ENCODE measurements around the gene ATF6B.
"Not testable (repeated sequence)": the region's sequence is repeated elsewhere in the genome, so short reads cannot be mapped to it uniquely, and the experiment has no call there.

Gene ATF6B

GRCh38 chr6:32076321-32076809, 51.7 kb downstream of the ATF6B start:
- no peak for TF ChIP-seq POU2F2 (IDR thresholded peaks at IDR 0.05; ENCODE audit: low read depth, low read length)
- no peak for TF ChIP-seq TAF1 (IDR thresholded peaks at IDR 0.05; ENCODE audit: low read depth, low read length)
- TF ChIP-seq PAX5 (IDR thresholded peaks at IDR 0.05; ENCODE audit: insufficient read depth, low read length, severe bottlenecking), result no peak
- no peak for TF ChIP-seq SPI1 (IDR thresholded peaks at IDR 0.05; ENCODE audit: low read depth, low read length)
- TF ChIP-seq POLR2A (IDR thresholded peaks at IDR 0.05; ENCODE audit: low read depth, low read length), result no peak
- no peak for TF ChIP-seq POLR2AphosphoS5 (IDR thresholded peaks at IDR 0.05; ENCODE audit: low read depth, low read length)
- FAIRE-seq, result no peak
- DNase-seq (ENCODE audit: insufficient read length, low spot score), result no peak

- DNase-seq (ENCODE audit: insufficient read length, low spot score) (no peak), FAIRE-seq (no peak)
- TF ChIP-seq SPI1 (IDR thresholded peaks at IDR 0.05; ENCODE audit: low read depth, low read length) (no peak), POLR2AphosphoS5 (IDR thresholded peaks at IDR 0.05; ENCODE audit: low read depth, low read length) (no peak), PAX5 (IDR thresholded peaks at IDR 0.05; ENCODE audit: insufficient read depth, low read length, severe bottlenecking) (no peak), POU2F2 (IDR thresholded peaks at IDR 0.05; ENCODE audit: low read depth, low read length) (no peak)
These were observed 52.3 kb downstream of the ATF6B start for GRCh38 chr6:32075781-32076180.

GRCh38 chr6:32074996-32075532, 53.0 kb downstream of the ATF6B start:
- no peak for DNase-seq (ENCODE audit: insufficient read length, low spot score)
- TF ChIP-seq PAX5 (IDR thresholded peaks at IDR 0.05; ENCODE audit: insufficient read depth, low read length, severe bottlenecking) (no peak), POU2F2 (IDR thresholded peaks at IDR 0.05; ENCODE audit: low read depth, low read length) (no peak), SPI1 (IDR thresholded peaks at IDR 0.05; ENCODE audit: low read depth, low read length) (no peak), TAF1 (IDR thresholded peaks at IDR 0.05; ENCODE audit: low read depth, low read length) (no peak), POLR2AphosphoS5 (IDR thresholded peaks at IDR 0.05; ENCODE audit: low read depth, low read length) (no peak), POLR2A (IDR thresholded peaks at IDR 0.05; ENCODE audit: low read depth, low read length) (no peak)
- no peak for FAIRE-seq

- DNase-seq (ENCODE audit: insufficient read length, low spot score) (no peak), FAIRE-seq (no peak)
- TF ChIP-seq POLR2A (IDR thresholded peaks at IDR 0.05; ENCODE audit: low read depth, low read length) (no peak), POU2F2 (IDR thresholded peaks at IDR 0.05; ENCODE audit: low read depth, low read length) (no peak), PAX5 (IDR thresholded peaks at IDR 0.05; ENCODE audit: insufficient read depth, low read length, severe bottlenecking) (no peak), TAF1 (IDR thresholded peaks at IDR 0.05; ENCODE audit: low read depth, low read length) (no peak), POLR2AphosphoS5 (IDR thresholded peaks at IDR 0.05; ENCODE audit: low read depth, low read length) (no peak), SPI1 (IDR thresholded peaks at IDR 0.05; ENCODE audit: low read depth, low read length) (no peak)
These were observed 54.4 kb downstream of the ATF6B start for GRCh38 chr6:32073613-32074012.

GRCh38 chr6:32073101-32073500, 54.9 kb downstream of the ATF6B start:
- FAIRE-seq, result no peak
- TF ChIP-seq PAX5 (IDR thresholded peaks at IDR 0.05; ENCODE audit: insufficient read depth, low read length, severe bottlenecking) (no peak), TAF1 (IDR thresholded peaks at IDR 0.05; ENCODE audit: low read depth, low read length) (no peak), POLR2AphosphoS5 (IDR thresholded peaks at IDR 0.05; ENCODE audit: low read depth, low read length) (no peak), POLR2A (IDR thresholded peaks at IDR 0.05; ENCODE audit: low read depth, low read length) (no peak), POU2F2 (IDR thresholded peaks at IDR 0.05; ENCODE audit: low read depth, low read length) (no peak), SPI1 (IDR thresholded peaks at IDR 0.05; ENCODE audit: low read depth, low read length) (no peak)
- DNase-seq (ENCODE audit: insufficient read length, low spot score), result no peak

GRCh38 chr6:32070814-32071543, 57.1 kb downstream of the ATF6B start:
- TF ChIP-seq POU2F2 (IDR thresholded peaks at IDR 0.05; ENCODE audit: low read depth, low read length), result no peak
- TF ChIP-seq POLR2AphosphoS5 (IDR thresholded peaks at IDR 0.05; ENCODE audit: low read depth, low read length), result no peak
- TF ChIP-seq SPI1 (IDR thresholded peaks at IDR 0.05; ENCODE audit: low read depth, low read length), result no peak
- TF ChIP-seq TAF1 (IDR thresholded peaks at IDR 0.05; ENCODE audit: low read depth, low read length), result no peak
- TF ChIP-seq PAX5 (IDR thresholded peaks at IDR 0.05; ENCODE audit: insufficient read depth, low read length, severe bottlenecking), result no peak
- TF ChIP-seq POLR2A (IDR thresholded peaks at IDR 0.05; ENCODE audit: low read depth, low read length), result no peak
- DNase-seq (ENCODE audit: insufficient read length, low spot score) (no peak), FAIRE-seq (no peak)

GRCh38 chr6:32069878-32070515, 58.0 kb downstream of the ATF6B start:
- FAIRE-seq (no peak), DNase-seq (ENCODE audit: insufficient read length, low spot score) (no peak)
- TF ChIP-seq POU2F2 (IDR thresholded peaks at IDR 0.05; ENCODE audit: low read depth, low read length) (no peak), POLR2AphosphoS5 (IDR thresholded peaks at IDR 0.05; ENCODE audit: low read depth, low read length) (no peak), POLR2A (IDR thresholded peaks at IDR 0.05; ENCODE audit: low read depth, low read length) (no peak), PAX5 (IDR thresholded peaks at IDR 0.05; ENCODE audit: insufficient read depth, low read length, severe bottlenecking) (no peak), SPI1 (IDR thresholded peaks at IDR 0.05; ENCODE audit: low read depth, low read length) (no peak), TAF1 (IDR thresholded peaks at IDR 0.05; ENCODE audit: low read depth, low read length) (no peak)

GRCh38 chr6:32069460-32069859, 58.6 kb downstream of the ATF6B start:
- no peak for FAIRE-seq
- TF ChIP-seq SPI1 (IDR thresholded peaks at IDR 0.05; ENCODE audit: low read depth, low read length) (no peak), POU2F2 (IDR thresholded peaks at IDR 0.05; ENCODE audit: low read depth, low read length) (no peak), PAX5 (IDR thresholded peaks at IDR 0.05; ENCODE audit: insufficient read depth, low read length, severe bottlenecking) (no peak), TAF1 (IDR thresholded peaks at IDR 0.05; ENCODE audit: low read depth, low read length) (no peak), POLR2A (IDR thresholded peaks at IDR 0.05; ENCODE audit: low read depth, low read length) (no peak), POLR2AphosphoS5 (IDR thresholded peaks at IDR 0.05; ENCODE audit: low read depth, low read length) (no peak)
- DNase-seq (ENCODE audit: insufficient read length, low spot score), result no peak

- DNase-seq (ENCODE audit: insufficient read length, low spot score) (no peak), FAIRE-seq (no peak)
- TF ChIP-seq SPI1 (IDR thresholded peaks at IDR 0.05; ENCODE audit: low read depth, low read length), result no peak
- TF ChIP-seq POLR2AphosphoS5 (IDR thresholded peaks at IDR 0.05; ENCODE audit: low read depth, low read length), result no peak
- no peak for TF ChIP-seq PAX5 (IDR thresholded peaks at IDR 0.05; ENCODE audit: insufficient read depth, low read length, severe bottlenecking)
- no peak for TF ChIP-seq POLR2A (IDR thresholded peaks at IDR 0.05; ENCODE audit: low read depth, low read length)
- TF ChIP-seq TAF1 (IDR thresholded peaks at IDR 0.05; ENCODE audit: low read depth, low read length), result no peak
- TF ChIP-seq POU2F2 (IDR thresholded peaks at IDR 0.05; ENCODE audit: low read depth, low read length), result no peak
These were observed 59.2 kb downstream of the ATF6B start for GRCh38 chr6:32068867-32069266.

GRCh38 chr6:32068315-32068714, 59.7 kb downstream of the ATF6B start:
- not testable (repeated sequence) for DNase-seq (ENCODE audit: insufficient read length, low spot score); FAIRE-seq

GRCh38 chr6:32067521-32067920, 60.5 kb downstream of the ATF6B start:
- DNase-seq (ENCODE audit: insufficient read length, low spot score); FAIRE-seq: not testable (repeated sequence)
